Endothelial cell of umbilical vein (primary cell): Measurements from ENCODE around the gene PPA2.

ENCODE experiments used
- CTCF ChIP-seq, 2 donors: IDR thresholded peaks; 1 replicate in 1 of 2; 2 replicates in 1 of 2; pipeline ENCODE4 v1.5.1; 2011; ENCODE audit warnings: low read length in 2 of 2, mild to moderate bottlenecking in 2 of 2, moderate library complexity in 2 of 2, control low read depth in 1 of 2, inconsistent platforms in 1 of 2, low read depth in 1 of 2; ENCODE audit not compliant: insufficient read depth in 1 of 2; ENCODE audit errors: extremely low read depth in 1 of 2
- EZH2 ChIP-seq: IDR thresholded peaks from 2 replicates; pipeline ENCODE4 v1.6.1; 2012; ENCODE audit warnings: borderline replicate concordance, low read depth, mild to moderate bottlenecking, moderate library complexity, low read length, inconsistent platforms; ENCODE audit not compliant: severe bottlenecking
- FOS ChIP-seq: IDR thresholded peaks from 2 replicates; pipeline ENCODE4 v1.6.1; 2011; ENCODE audit warnings: mild to moderate bottlenecking, low read length, moderate library complexity, borderline replicate concordance; ENCODE audit not compliant: insufficient read depth
- JUN ChIP-seq: IDR thresholded peaks from 2 replicates; pipeline ENCODE4 v1.6.1; 2011; ENCODE audit warnings: borderline replicate concordance, low read depth; ENCODE audit not compliant: insufficient read length, insufficient read depth
- MYC ChIP-seq: IDR thresholded peaks from one replicate; pipeline ENCODE4 v1.6.1; 2011; ENCODE audit warnings: mild to moderate bottlenecking, low read depth, low read length
- POLR2A ChIP-seq: IDR thresholded peaks from 2 replicates; pipeline ENCODE4 v1.6.1; 2012; ENCODE audit warnings: low read depth, mild to moderate bottlenecking, control low read depth, low read length
- POLR2AphosphoS5 ChIP-seq: IDR thresholded peaks from 2 replicates; pipeline ENCODE4 v1.6.1; 2012; ENCODE audit warnings: low read depth, mild to moderate bottlenecking, control low read depth, low read length, moderate library complexity; ENCODE audit not compliant: insufficient read depth
- TF ChIP-seq, protein P1 (sequence below): IDR thresholded peaks from 2 replicates; pipeline ENCODE4 v1.6.1; 2011; ENCODE audit not compliant: insufficient read depth, insufficient read length

GRCh38 chr4:105496899-105497298, 23.0 kb upstream of the PPA2 start:
- TF ChIP-seq CTCF (IDR thresholded peaks at IDR 0.05; ENCODE audit: extremely low read depth in 1 of 2, insufficient read depth in 1 of 2, low read depth in 1 of 2, low read length in 2 of 2) (no peak), POLR2A (no peak), JUN (no peak), POLR2AphosphoS5 (no peak), EZH2 (no peak), MYC (no peak), FOS (no peak)
- TF ChIP-seq, protein P1, sequence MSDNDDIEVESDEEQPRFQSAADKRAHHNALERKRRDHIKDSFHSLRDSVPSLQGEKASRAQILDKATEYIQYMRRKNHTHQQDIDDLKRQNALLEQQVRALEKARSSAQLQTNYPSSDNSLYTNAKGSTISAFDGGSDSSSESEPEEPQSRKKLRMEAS = no peak
